Heart left ventricle (tissue), 13 donors: ENCODE data around the gene APEH.

Experiments used
- CTCF ChIP-seq, 12 donors: fragments of 200-600 bp; sonication (generic) in 4 of 12; IDR thresholded peaks; one replicate each; pipeline versions ENCODE4 v1.5.0 to v1.8.0; 2018 to 2022; ENCODE audit warnings: antibody characterized with exemption in 12 of 12, mild to moderate bottlenecking in 5 of 12
- POLR2A ChIP-seq, 2 donors: fragments of 450-650 bp; IDR thresholded peaks; one replicate each; pipeline ENCODE4 v1.6.1; 2017; ENCODE audit warnings: antibody characterized with exemption in 2 of 2, mild to moderate bottlenecking in 2 of 2, moderate library complexity in 2 of 2
- donor health status: ischemic (EF 13 %, LVEDD 7.1; RV severe dilation, severe dysfunction).
- donor health status: DM: no; HTN: yes; CAD: no.
- donor health status: DM: no; HTN: no; CAD: no.
- donor health status: ischemic (EF 25% LVEDD 6.9; RV normal size, moderate dysfunction).
- donor health status: ischemic (EF 25% LVEDD 5.7; RV mildly dilated, moderate dysfunction).
- donor health status: ischemic (EF 35%, LVEDD 5.7; RV mildly dilated, moderate dysfunction).
- donor health status: nonischemic (EF 11% LVEDD 7.7; RV severe dilation, severe dysfunction).
- donor health status: DM: yes; HTN: yes; CAD: no.
- donor health status: PGD.
- donor health status: ischemic (EF 29% LVEDD 5.4; RV normal size, mild dysfunction).
- donor health status: nonischemic (EF 23%, LVEDD 6.1; RV moderate dilation, normal function).

- TF ChIP-seq CTCF (IDR thresholded peaks at IDR 0.05) (no peak), POLR2A (IDR thresholded peaks at IDR 0.05) (no peak)
Observed at GRCh38 chr3:49673121-49673714, 933 bp upstream of the APEH start.
